GM18861 (cell line): Measurements from ENCODE around the gene KCNQ5.

Source experiments
- ATAC-seq: cut with Tn5 transposase; IDR thresholded peaks from one replicate; pipeline ENCODE4 v1.9.1; 2021; ENCODE audit not compliant: unreplicated experiment

KCNQ5 gene

DNA sequence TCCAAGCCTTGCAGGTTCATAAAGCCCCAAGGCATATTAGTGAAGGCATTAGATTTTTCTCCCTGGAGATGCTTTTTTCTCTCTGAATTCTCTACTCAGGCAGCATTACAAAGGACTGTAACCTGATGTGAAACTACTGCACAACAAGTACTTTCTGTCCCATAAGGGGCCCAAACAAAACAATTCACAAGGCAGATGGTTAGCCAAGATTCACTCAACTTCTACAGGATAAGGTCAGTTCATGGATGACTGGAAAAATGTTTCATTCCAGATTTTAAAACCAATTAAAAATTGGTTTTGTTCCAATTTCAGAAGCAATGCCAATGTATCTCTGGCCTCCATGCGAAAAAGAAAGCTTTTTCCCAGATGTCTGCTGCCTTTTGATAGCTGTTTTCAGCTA is 421.6 kb downstream of the KCNQ5 start:
- no peak for ATAC-seq

DNA sequence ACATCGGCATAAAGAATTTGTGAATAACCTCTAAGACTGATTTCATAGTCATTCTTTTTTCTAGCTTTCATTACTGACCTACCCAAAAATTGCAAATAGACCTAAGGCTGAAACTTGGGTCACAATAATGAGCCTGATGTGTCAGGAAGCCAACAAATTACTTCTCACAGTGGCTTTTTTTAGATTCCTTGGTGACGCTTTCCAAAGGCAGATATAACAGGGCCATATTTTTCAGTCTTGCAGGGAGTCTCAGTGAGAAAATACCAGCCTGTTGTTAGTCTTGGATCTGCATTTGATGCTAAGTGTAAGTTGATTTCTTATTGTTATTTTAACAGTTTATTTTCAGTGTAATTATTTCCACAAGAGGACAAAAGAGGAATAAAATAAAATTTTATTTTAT is 423.7 kb downstream of the KCNQ5 start:
- ATAC-seq, result no peak

DNA sequence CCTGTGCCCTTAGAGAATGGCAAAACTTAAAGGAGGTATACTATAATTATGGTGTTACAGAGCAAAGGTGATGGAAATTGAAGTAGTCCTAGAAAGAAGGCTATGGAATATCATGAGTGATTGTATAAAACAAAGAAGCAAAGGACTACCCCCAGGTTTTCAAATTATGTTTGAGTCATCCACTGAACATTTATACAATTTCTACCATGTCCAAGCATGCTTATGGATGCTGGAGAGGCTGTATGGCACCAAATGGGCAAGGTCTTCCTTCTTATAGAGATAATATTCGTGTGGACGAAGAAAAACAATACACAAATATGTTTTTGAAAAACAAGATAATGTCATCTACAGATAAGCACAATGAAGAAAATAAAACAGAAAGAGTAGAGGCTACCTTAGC is 425.9 kb downstream of the KCNQ5 start:
- ATAC-seq, result no peak

DNA sequence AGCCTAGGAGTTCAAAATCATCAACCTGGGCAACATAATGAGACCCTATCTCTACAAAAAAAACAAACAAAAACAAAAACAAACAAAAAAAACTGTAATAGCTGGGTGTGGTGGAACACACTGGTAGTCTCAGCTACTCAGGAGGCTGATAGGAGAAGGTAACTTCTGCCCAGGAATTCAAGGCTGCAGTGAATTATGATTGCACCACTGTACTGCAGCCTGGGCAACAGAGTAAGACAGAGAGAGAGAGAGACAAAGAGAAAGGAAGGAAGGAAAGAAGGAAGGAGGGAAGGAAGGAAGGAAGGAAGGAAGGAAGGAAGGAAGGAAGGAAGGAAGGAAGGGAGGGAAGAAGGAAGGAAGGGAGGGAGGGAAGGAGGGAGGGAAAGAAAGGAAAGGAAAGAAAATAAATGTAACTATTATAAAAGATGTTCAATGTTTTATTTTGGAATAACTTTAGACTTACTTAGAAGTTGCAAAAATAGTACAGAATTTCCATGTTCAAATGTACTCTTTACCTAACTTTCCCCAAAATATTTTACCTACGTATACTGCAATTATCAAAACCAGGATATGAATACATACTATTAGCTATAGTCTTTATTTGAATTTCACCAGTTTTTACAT is 428.2 kb downstream of the KCNQ5 start:
- ATAC-seq, result no peak

DNA sequence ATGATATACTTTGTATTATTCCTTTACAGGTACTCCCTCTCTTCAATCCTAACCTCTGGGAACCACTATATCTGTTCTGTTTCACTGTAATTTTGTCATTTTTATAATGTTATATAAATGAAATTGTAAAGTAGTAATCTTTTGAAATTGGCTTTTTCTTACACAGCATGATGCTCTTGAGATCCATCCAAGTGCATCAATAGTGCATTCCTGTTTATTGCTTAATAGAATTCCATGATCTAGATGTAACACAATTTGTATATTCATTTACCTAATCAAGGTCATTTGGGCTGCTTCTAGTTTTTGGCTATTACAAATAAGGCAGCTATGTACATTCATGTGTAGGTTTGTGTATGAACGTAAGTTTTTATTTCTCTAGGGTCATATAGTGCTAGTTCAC is 428.8 kb downstream of the KCNQ5 start:
- no peak for ATAC-seq

DNA sequence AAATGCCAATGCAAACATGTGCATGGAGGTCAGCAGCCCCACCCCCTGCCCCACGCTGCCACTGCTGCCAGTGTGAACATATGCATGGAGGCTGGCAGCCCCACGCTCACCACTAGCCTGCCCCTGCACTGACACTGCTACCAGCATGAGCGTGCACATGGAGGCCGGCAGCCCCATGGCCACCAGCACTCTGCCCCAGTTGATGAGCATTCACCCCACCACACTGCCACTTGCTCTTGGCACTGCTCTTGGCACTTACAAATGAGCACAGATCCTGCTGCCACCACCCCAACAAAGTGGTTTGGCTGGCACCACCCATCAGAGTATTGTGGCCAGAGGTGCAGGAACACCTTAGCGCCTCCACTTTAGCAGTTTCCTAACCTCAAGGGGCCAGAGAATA is 429.3 kb downstream of the KCNQ5 start:
- no peak for ATAC-seq

DNA sequence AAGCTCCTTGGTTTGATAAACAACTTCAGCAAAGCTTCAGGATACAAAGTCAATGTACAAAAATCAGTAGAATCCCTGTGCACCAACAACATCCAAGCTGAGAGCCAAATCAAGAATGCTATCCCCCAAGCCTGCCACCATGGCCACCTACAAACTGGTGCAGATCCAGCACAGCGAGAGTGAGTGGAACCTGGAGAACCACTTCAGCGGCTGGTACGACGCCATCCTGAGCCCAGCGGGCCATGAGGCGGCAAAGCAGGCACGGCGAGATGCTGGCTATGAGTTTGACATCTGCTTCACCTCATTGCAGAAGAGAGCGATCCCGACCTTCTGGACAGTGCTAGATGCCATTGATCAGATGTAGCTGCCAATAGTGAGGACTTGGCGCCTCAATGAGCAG is 433.1 kb downstream of the KCNQ5 start:
- no peak for ATAC-seq

DNA sequence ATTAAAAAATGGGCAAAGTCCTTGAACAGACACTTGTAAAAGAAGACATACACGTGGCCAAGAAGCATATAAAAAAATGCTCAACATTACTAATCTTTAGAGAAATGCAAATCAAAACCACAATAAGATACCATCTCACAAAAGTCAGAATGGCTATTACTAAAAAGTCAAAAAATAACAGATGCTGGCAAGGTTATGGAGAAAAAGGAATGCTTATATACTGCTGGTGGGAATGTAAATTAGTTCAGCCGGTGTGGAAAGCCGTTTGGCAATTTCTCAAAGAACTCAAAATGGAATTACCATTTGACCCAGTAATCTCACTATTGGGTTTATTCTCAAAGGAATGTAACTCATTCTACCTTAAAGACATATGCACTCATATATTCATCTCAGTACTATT is 436.9 kb downstream of the KCNQ5 start:
- no peak for ATAC-seq

DNA sequence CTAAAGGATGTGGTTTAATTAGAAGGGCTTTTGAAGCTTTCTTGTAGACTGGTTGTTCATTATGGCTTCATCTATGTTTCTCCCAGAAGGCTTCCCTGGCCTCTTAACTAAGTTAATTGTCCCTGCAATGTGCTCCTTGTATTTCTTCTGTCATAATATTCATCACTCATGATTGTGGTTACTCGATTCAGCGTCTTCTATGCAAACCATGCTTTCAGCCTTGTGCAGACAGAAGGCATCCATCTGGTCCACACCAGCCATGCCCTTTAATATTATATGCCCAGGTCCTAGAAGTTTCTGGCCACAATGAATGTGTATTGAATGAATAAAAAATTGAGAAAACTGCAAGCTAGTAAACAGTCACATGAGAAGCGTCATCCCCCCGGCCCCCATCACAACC is 440.3 kb downstream of the KCNQ5 start:
- no peak for ATAC-seq

DNA sequence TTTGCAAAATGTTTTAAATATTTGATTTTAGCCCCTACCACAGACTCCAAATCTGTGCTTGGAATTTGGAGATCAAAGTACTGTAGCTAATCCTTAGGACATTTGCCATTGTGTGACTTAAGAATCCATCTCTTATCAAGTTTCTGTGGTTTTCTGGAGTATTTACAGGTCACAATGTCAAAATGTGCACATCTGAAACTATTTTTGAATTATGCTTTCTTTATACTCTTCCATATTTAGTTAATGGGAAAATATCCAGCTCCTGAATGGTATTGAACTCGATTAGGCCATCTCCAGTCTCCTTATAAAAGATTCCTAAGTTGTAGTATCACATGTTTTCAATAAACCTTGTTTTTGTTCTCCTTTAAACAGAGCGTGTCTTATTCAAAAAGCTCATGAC is 441.0 kb downstream of the KCNQ5 start:
- no peak for ATAC-seq

DNA sequence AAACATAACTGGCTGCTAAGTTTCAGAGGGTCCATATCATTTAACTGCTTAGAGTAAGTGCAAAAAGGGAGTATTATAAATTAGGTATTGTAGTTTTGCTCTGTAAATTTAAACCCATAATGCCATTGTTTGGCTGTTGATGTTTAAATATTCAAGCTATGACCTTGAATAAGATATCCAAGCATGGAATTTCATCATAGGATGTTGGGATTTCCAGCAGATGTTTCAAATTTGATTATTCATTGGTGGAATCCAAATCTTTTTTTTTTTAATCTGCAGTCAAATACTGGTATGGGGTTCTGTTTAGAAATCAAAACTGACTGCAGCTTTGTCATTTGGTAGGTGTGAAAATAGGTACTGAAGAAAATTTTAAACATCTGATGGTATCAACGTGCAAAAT is 442.4 kb downstream of the KCNQ5 start:
- no peak for ATAC-seq

DNA sequence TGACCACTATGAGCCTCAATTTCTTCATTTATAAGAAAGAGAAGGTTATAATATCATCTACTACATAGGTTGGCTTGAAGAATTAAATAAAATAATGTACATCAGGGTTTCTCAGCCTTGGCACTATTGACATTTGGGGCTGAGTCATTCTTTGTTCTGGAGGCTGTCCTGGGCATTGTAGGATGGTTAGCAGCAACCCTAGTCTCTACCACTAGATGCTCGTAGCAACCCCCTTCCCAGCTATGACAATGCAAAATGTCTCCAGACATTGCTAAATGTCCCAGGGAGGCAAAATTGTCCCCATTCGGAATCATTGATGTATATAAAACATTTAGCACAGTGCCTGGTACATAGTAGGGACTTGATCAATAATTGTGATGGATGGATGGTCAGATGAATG is 451.4 kb downstream of the KCNQ5 start:
- ATAC-seq, result no peak

DNA sequence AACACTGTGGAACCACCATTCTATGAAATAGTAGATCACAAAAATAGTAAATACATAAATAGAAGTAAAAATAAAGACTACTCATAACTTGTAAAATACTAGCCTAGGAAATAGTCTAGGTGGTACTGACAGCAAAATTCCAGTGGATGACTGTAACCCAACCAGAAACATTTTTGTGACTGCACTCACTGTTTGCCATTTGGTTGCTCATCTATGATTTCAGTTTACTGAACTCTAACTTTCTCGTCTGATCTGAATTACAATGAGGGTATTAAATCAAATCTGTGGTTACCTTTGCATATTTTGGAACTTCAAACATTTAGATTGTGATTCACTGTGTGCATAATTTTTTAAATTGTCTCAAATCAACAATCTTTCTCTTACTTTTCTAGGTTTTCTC is 452.3 kb downstream of the KCNQ5 start:
- ATAC-seq, result no peak

DNA sequence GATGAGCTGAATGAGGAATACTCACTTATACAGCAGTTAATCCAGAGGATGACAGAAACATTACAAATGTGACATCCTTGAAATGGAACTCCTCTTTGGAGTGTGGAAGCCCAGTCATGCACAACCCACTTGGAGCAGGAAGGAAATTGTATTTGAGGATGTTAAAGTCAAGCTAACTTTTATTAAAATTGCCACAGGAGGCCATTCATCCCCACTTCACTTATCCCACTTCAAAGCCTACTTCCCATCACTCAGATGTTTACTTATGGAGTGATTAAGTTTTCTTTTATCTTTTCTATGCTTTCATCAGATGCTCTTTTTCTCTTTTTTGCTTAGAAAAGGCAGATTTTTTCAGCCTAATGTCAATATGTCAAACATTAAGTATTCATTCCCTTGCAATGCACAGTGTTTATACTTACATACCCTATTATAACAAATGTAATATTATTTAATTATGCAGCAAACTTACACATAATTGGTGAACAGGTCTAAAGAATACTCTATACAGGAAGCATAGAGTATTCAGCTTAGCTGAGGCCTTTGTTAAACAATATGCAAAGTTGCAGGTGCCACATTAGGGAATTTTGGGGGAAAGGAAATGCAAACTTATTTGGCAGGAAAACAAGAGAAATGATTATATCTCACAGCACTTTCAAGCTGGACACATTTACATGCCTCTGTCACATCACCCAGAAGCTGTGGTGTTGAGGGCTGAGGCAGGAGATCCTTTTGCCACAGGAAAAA is 454.5 kb downstream of the KCNQ5 start:
- no peak for ATAC-seq

DNA sequence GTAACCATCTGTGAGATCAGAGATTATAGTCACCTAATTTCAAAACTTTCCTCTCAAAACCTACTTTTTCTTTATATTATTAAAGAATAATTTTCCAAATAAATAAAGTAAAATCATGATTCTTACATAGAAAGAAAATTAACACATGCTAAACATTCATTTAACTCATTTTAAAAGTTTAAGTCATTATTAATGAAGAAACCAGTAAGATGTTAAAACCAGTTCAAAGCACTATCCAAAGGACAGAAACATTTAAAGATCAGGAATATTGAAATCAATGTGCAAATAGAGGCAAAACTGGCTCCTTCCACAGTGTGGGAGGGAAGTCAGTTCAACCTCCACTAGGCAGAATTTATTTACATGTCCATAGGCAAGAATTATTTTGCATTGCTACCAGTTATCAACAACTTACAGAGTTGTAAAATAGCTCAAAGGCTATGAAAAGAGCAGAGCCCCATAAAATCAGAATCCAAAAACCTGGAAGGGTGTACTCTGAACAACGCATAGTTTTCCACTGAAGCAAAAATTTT is 456.5 kb downstream of the KCNQ5 start:
- ATAC-seq, result no peak

DNA sequence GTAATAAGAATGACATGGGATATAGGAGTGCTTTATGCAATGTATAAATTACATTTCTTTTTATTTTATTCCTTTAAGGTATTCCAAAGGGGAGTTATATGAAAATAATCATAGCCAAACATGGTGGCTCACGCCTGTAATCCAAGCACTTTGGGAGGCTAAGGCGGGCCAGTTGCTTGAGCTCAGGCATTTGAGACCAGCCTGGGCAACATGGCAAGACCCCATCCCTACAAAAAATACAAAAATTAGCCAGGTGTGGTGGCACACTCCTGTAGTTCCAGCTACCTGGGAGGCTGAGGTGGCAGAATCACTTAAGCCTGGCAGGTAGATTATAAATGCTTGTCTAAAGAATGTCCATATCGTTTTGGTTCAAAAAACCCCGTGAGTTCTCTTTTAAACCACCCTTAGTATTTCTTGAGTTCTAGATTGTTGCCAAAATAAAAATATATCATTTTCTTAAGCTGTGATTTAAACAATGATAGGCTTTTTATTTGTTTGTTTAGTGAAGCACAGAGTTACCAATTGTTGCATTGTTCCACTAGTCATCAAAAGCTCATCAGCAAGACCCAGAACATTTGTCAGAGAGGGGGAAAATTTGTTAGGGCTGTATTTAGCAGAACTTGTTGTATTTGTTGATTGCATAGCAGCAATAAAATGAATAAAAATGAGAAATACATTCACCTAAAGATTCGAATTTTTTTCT is 457.2 kb downstream of the KCNQ5 start:
- ATAC-seq, result no peak

DNA sequence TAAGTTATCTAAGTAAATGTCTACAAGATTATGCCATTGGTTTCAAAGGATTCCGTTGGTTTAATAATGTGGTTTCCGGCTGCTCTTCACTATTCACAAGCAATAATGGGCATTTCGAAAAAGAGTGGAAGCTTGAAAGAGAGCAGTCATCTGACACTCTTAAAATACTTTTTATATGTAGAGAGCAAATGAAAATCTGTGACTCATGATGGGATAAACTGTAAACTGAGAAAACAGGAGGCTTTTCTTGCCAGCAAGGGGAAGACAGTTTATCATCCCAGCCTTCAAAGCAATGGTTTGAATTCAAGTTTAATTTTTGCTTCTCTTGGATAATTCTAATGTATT is 457.7 kb downstream of the KCNQ5 start:
- ATAC-seq, result no peak

DNA sequence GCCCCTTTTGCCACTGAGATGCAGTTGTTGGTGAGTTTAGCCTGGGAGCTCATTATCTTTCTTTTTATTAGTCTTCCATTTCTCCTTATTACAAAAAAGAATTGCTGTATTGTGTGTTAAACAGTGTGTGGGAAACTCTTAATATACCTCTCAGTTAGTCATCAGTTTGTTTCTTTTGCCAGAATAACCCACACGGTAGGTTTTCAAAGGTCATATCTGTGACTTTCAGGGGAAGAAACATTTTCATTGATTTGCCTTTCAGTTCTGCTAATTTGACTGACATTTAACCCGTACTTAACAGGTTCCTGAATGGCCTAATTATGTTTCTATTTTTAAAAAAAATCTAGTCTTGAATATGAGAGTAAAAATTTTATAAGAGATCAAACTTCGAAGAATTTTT is 458.1 kb downstream of the KCNQ5 start:
- ATAC-seq, result peak; percentile 71

DNA sequence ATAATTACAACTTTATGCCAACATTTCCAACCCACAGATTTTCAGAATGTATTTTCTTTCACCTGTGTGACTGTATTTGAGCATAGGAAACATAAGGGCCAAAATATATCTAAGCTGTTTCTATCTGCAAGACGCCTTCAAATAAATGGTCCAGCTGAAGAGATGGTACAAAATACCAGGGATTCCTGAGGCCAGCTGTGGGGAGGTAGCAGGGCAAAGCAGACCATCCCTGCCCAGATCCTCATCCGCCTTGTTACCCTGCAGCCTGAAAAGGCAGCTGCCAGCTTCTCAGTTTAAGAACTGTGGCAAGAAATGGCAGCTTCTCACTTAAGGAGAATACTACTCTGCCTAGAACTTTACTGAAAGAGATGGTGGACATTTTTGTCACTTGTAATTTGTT is 460.1 kb downstream of the KCNQ5 start:
- ATAC-seq, result no peak

DNA sequence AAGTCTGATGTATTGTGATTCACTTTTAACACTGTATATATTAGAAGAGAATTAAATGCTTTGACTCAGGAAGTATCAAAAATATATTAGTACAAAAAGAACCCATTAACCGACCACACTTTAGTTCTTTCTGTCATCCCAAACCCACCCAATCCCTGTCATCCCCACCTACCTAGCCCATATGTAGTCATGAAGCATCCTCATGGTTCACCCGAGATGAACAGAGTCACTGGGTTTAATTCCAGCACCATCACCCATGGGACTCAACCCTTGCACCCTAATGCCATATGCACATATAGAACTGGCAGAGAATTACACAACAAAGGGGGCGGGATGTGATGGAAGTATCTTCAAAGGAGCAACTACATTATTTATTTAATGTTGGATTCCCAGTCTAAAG is 462.0 kb downstream of the KCNQ5 start:
- no peak for ATAC-seq

DNA sequence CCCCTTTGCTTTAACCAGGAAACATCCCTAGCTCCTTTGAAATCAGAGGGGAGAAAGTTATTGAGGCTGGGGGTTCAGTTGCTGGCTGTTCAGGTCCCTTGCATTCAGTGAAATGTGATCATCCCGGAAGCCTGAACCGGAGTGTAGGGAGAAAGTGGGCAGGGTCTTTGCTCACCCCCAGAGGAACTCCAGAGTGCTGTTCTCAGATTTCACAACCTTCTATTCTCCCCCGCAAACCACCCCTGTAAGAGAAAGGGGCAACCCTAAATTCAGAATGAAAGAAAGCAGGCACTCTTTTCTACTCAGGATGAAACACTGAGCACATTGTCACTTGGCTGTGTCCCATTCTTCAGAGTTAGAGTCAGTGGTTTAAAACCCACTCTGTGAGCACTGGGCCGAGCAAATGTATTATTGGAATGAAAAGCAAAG is 463.6 kb downstream of the KCNQ5 start:
- ATAC-seq, result peak; percentile 55

DNA sequence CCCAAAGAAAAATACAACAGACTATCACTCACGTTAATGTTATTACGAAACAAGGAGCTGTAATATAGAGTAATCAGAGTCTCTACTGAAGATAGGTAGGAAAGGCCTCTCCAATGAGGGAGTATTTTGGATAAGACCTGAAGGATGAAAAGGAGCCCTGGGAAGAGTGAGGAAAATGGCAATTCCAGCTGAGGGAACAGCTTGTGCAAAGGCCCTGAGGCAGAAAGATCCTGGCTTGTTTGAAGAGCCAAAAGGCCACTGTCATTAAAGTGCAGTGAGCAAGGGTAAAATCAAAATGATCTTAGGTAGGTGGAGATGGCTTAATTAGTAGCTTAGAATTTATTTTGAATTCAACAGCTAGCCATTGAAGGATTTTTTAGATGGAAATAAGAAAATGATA is 464.9 kb downstream of the KCNQ5 start:
- no peak for ATAC-seq
